A549 (cell line): ENCODE data around the gene SFT2D2. TPM values are rescaled to one million over a fixed set of nuclear protein-coding genes. Genes with fewer than 3 reads are reported as not detected.

Source experiments
- ATAC-seq, 2 experiments: fragments of 200-7000 bp in 1 of 2; fragments of >200 bp in 1 of 2; cut with Nextera tagmentation in 1 of 2; cut with Tn5 transposase in 1 of 2; 3 replicates each; pipeline versions ENCODE4 v1.8.0 to v1.9.1; 2018 to 2020; ENCODE audit warnings: mild to moderate bottlenecking in 1 of 2, moderate library complexity in 1 of 2
- CTCF ChIA-PET: fragments of 300-600 bp; sonication (Branson Sonifier 250); formaldehyde crosslinking; extraction: SDS; loops from one replicate; lab custom pipeline; 2021; ENCODE audit warnings: antibody characterized with exemption, inconsistent platforms; lab: Yijun Ruan, JAX
- POLR2A ChIA-PET: fragments of 350-600 bp; formaldehyde crosslinking; extraction: SDS; loops from one replicate; lab custom pipeline; 2021; ENCODE audit warnings: antibody characterized with exemption, inconsistent platforms; lab: Yijun Ruan, JAX
- DNase-seq, 2 experiments: peaks; one replicate each; pipeline versions ENCODE4 v3.0.0 to v3.0.0-alpha.2; 2011 to 2016; ENCODE audit warnings: low read depth in 1 of 2, low spot score in 1 of 2
- FAIRE-seq: peaks from 2 replicates; lab custom pipeline; 2011; peaks lifted over from hg19 to GRCh38; lab: Jason Lieb, UNC
- H3K27ac ChIP-seq, 2 experiments: fragments of >200 bp; sonication (Bioruptor Twin); formaldehyde crosslinking; 3 replicates each; pipeline ENCODE4 v1.5.1; 2016 to 2017
- H3K4me1 ChIP-seq: fragments of >200 bp; sonication (Bioruptor Twin); formaldehyde crosslinking; 3 replicates; pipeline ENCODE4 v1.6.1; 2016
- H3K4me2 ChIP-seq: fragments of >200 bp; sonication (Bioruptor Twin); formaldehyde crosslinking; 3 replicates; pipeline ENCODE4 v1.6.1; 2016
- H3K4me3 ChIP-seq: fragments of >200 bp; sonication (Bioruptor Twin); formaldehyde crosslinking; 3 replicates; pipeline ENCODE4 v1.5.1; 2016
- H3K9me3 ChIP-seq: fragments of >200 bp; sonication (Bioruptor Twin); formaldehyde crosslinking; 3 replicates; pipeline ENCODE4 v1.6.1; 2016
- ATOH8 ChIP-seq: fragments of 250-450 bp; sonication (Bioruptor Pico); IDR thresholded peaks from 2 replicates; pipeline ENCODE4 v1.5.0; 2020; ENCODE audit warnings: low read depth, mild to moderate bottlenecking, moderate library complexity
- BHLHE40 ChIP-seq: IDR thresholded peaks from 2 replicates; pipeline ENCODE4 v1.6.1; 2012; ENCODE audit warnings: low read depth, low read length, inconsistent platforms
- CHD4 ChIP-seq: fragments of 200-600 bp; sonication (generic); IDR thresholded peaks from 2 replicates; pipeline ENCODE4 v1.6.1; 2016; ENCODE audit warnings: antibody characterized with exemption, mild to moderate bottlenecking, borderline replicate concordance
- E2F6 ChIP-seq: IDR thresholded peaks from 2 replicates; pipeline ENCODE4 v1.6.1; 2012; ENCODE audit warnings: low read depth, borderline replicate concordance
- EP300 ChIP-seq, 2 experiments: fragments of >200 bp; sonication (Bioruptor Twin); formaldehyde crosslinking; IDR thresholded peaks; 2 replicates in 1 of 2; 3 replicates in 1 of 2; pipeline ENCODE4 v1.6.1; 2016 to 2017
- ESRRA ChIP-seq: fragments of 150-350 bp; IDR thresholded peaks from 2 replicates; pipeline ENCODE4 v1.6.1; 2014; ENCODE audit warnings: mild to moderate bottlenecking, low read length, borderline replicate concordance
- HDAC2 ChIP-seq: fragments of 200-600 bp; sonication (generic); IDR thresholded peaks from 2 replicates; pipeline ENCODE4 v1.6.1; 2016
- JUN ChIP-seq, 2 experiments: fragments of >200 bp; sonication (Bioruptor Twin); formaldehyde crosslinking; IDR thresholded peaks; 2 replicates in 1 of 2; 3 replicates in 1 of 2; pipeline ENCODE4 v1.6.1; 2016 to 2017
- KDM5A ChIP-seq: fragments of 200-600 bp; sonication (generic); IDR thresholded peaks from 2 replicates; pipeline ENCODE4 v1.6.1; 2016; ENCODE audit warnings: antibody characterized with exemption, mild to moderate bottlenecking
- MAX ChIP-seq: IDR thresholded peaks from 2 replicates; pipeline ENCODE4 v1.6.1; 2012
- NPAS2 ChIP-seq: fragments of 250-450 bp; sonication (Bioruptor Pico); IDR thresholded peaks from 2 replicates; pipeline ENCODE4 v1.8.0; 2022; ENCODE audit warnings: mild to moderate bottlenecking, moderate library complexity, borderline replicate concordance
- PHF8 ChIP-seq: fragments of 200-600 bp; sonication (generic); IDR thresholded peaks from 2 replicates; pipeline ENCODE4 v1.6.1; 2016; ENCODE audit warnings: low read depth, mild to moderate bottlenecking, antibody characterized with exemption, moderate library complexity, borderline replicate concordance
- RARB ChIP-seq: fragments of 250-450 bp; sonication (Bioruptor Pico); IDR thresholded peaks from 2 replicates; pipeline ENCODE4 v1.8.0; 2021; ENCODE audit warnings: mild to moderate bottlenecking, moderate library complexity
- TP53 ChIP-seq: fragments of 250-450 bp; sonication (Bioruptor Pico); IDR thresholded peaks from 2 replicates; pipeline ENCODE4 v1.5.0; 2021; ENCODE audit warnings: mild to moderate bottlenecking, moderate library complexity
- USF2 ChIP-seq: fragments of 450-650 bp; IDR thresholded peaks from 2 replicates; pipeline ENCODE4 v1.6.1; 2014; ENCODE audit warnings: antibody characterized with exemption
- ZC3H11A ChIP-seq: fragments of 450-650 bp; IDR thresholded peaks from 2 replicates; pipeline ENCODE4 v1.6.1; 2014; ENCODE audit warnings: antibody characterized with exemption, mild to moderate bottlenecking
- ZSCAN20 ChIP-seq: fragments of 250-450 bp; sonication (Bioruptor Pico); IDR thresholded peaks from 2 replicates; pipeline ENCODE4 v1.8.0; 2022; ENCODE audit warnings: mild to moderate bottlenecking, moderate library complexity
- WGBS: methylation state at CpG from one replicate; pipeline ENCODE4 v1.1.6; 2017; ENCODE audit errors: missing lambda C conversion rate; 5-methylcytosine and 5-hydroxymethylcytosine counted together
- polyA plus RNA-seq, 4 experiments: library from polyadenylated mRNA; depleted of rRNA in 3 of 4; stranded (reverse); fragments of >200 nt; fragmentation: RNase III in 1 of 4; extraction: RNeasy Plus Mini Kit Qiagen cat#74134 plus additional on column Dnase treatment in 1 of 4; gene quantifications; 2 replicates in 3 of 4; 3 replicates in 1 of 4; pipeline ENCODE4 v1.2.3, GENCODE V29; 2011 to 2017
- TF ChIP-seq, protein P1 (sequence below): fragments of >200 bp; sonication (Bioruptor Twin); formaldehyde crosslinking; IDR thresholded peaks from 3 replicates; pipeline ENCODE4 v1.6.1; 2016
- TF ChIP-seq, protein P2 (sequence below): IDR thresholded peaks from 2 replicates; pipeline ENCODE4 v1.6.1; 2012

The SFT2D2 gene
- polyA plus RNA-seq, 2 of the 4 experiments (the other 2 are of a cell fraction), result 12.8 to 40.1 TPM

- no peaks in the 10 kb centered on the region for H3K9me3 ChIP-seq
- no peak overlapping the region for H3K4me2 ChIP-seq
- CTCF ChIA-PET, result no interaction called here
- DNase-seq, result no peak
- TF ChIP-seq USF2 (no peak), ATOH8 (CRISPR knock-in tag) (no peak), RARB (CRISPR knock-in tag) (no peak), NPAS2 (CRISPR knock-in tag) (no peak), ZSCAN20 (CRISPR knock-in tag) (no peak)
- TF ChIP-seq, protein P1, sequence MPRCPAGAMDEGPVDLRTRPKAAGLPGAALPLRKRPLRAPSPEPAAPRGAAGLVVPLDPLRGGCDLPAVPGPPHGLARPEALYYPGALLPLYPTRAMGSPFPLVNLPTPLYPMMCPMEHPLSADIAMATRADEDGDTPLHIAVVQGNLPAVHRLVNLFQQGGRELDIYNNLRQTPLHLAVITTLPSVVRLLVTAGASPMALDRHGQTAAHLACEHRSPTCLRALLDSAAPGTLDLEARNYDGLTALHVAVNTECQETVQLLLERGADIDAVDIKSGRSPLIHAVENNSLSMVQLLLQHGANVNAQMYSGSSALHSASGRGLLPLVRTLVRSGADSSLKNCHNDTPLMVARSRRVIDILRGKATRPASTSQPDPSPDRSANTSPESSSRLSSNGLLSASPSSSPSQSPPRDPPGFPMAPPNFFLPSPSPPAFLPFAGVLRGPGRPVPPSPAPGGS, result no peak
- H3K4me1 ChIP-seq, result no peaks in the 10 kb centered on the region
- WGBS, result 69% methylated on average over 6 of the region's 6 CpGs
- POLR2A ChIA-PET, result no interaction called here
- no peak overlapping the region for H3K4me3 ChIP-seq
- FAIRE-seq, result no peak
- no peak overlapping the region for H3K27ac ChIP-seq
- ATAC-seq, result no peak
These were observed 40.9 kb downstream of the SFT2D2 start for GRCh38 chr1:168266644-168267186.

- no peak for ATAC-seq
- no peak for FAIRE-seq
These were observed 45.8 kb downstream of the SFT2D2 start for GRCh38 chr1:168271636-168272035.

GRCh38 chr1:168273575-168273974 lies 47.8 kb downstream of the SFT2D2 start:
- POLR2A ChIA-PET, result no interaction called here
- DNase-seq (no peak), ATAC-seq (no peak), FAIRE-seq (no peak)
- Histone ChIP-seq H3K4me1 (no peaks in the 10 kb centered on the region), H3K9me3 (0 out of 3 replicates have a peak, but pooled peaks cover 9% of the 10 kb centered on the region), H3K4me2 (no peak overlapping the region), H3K27ac (no peak overlapping the region), H3K4me3 (no peak overlapping the region)
- 86% methylated on average over 1 of the region's 1 CpG for WGBS
- CTCF ChIA-PET, result no interaction called here
- TF ChIP-seq, protein P2, sequence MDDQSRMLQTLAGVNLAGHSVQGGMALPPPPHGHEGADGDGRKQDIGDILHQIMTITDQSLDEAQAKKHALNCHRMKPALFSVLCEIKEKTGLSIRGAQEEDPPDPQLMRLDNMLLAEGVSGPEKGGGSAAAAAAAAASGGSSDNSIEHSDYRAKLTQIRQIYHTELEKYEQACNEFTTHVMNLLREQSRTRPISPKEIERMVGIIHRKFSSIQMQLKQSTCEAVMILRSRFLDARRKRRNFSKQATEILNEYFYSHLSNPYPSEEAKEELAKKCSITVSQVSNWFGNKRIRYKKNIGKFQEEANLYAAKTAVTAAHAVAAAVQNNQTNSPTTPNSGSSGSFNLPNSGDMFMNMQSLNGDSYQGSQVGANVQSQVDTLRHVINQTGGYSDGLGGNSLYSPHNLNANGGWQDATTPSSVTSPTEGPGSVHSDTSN, result no peak
- TF ChIP-seq BHLHE40 (no peak), TP53 (no peak), EP300 (IDR thresholded peaks at IDR 0.05) (no peak), JUN (IDR thresholded peaks at IDR 0.05) (no peak), ATOH8 (CRISPR knock-in tag) (no peak), CHD4 (no peak), ZC3H11A (no peak), RARB (CRISPR knock-in tag) (no peak)
- TF ChIP-seq, protein P1, result no peak

More at GRCh38 chr1:168271636-168272035, 45.8 kb downstream of the SFT2D2 start:
- CTCF ChIA-PET, result no interaction called here
- Histone ChIP-seq H3K27ac (no peak overlapping the region), H3K4me3 (no peak overlapping the region), H3K9me3 (no peaks in the 10 kb centered on the region), H3K4me1 (no peaks in the 10 kb centered on the region), H3K4me2 (no peak overlapping the region)
- WGBS, result 59% methylated on average over 1 of the region's 1 CpG
- POLR2A ChIA-PET, result no interaction called here
- TF ChIP-seq, protein P1, result no peak
- TF ChIP-seq HDAC2 (no peak), ESRRA (no peak), KDM5A (no peak), PHF8 (no peak), RARB (CRISPR knock-in tag) (no peak), USF2 (no peak), E2F6 (no peak), MAX (no peak)
- DNase-seq, result no peak
